Measurements from ENCODE around the gene ZNF593OS.

The ZNF593OS gene

DNA sequence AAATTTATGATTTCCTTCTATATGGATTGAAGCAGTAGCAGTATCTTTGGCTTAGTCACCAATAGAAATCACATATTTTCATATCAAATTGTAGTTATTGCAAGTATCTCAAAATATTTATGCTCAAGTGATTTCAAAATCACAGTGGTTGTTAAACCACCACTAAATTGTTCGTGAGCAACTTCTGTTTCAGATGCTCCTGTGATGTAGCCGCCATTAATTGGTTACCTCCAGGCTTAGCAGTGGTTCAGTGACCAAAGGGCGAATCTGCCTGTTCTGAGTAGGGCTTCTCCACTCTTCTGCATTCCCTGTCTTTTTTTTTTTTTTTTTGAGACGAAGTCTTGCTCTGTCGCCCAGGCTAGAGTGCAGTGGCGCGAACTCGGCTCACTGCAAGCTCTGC, 3.7 kb upstream of the ZNF593OS start:
- no peak for DNase-seq (ENCODE audit: low read depth)
- TF ChIP-seq, protein P1, sequence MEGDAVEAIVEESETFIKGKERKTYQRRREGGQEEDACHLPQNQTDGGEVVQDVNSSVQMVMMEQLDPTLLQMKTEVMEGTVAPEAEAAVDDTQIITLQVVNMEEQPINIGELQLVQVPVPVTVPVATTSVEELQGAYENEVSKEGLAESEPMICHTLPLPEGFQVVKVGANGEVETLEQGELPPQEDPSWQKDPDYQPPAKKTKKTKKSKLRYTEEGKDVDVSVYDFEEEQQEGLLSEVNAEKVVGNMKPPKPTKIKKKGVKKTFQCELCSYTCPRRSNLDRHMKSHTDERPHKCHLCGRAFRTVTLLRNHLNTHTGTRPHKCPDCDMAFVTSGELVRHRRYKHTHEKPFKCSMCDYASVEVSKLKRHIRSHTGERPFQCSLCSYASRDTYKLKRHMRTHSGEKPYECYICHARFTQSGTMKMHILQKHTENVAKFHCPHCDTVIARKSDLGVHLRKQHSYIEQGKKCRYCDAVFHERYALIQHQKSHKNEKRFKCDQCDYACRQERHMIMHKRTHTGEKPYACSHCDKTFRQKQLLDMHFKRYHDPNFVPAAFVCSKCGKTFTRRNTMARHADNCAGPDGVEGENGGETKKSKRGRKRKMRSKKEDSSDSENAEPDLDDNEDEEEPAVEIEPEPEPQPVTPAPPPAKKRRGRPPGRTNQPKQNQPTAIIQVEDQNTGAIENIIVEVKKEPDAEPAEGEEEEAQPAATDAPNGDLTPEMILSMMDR (IDR thresholded peaks at IDR 0.05; ENCODE audit: insufficient read depth, low read depth, low read length, missing control alignments): no peak
- no peak overlapping the region for H3K4me3 ChIP-seq (ENCODE audit: low read depth, low read length)

DNA sequence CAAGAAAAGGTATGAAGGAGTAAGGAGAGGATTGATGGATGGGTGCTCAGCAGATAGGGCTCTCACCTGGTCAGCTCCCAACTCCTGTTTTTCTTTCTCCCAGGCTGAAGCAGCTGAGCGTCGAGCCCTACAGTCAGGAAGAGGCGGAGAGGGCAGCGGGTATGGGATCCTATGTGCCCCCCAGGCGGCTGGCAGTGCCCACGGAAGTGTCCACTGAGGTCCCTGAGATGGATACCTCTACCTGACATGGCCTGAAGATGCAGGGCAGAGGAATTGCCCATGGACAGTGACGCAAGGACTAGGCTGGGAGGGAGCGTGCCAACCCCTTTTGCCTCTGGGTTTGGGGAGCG, 1.2 kb downstream of the ZNF593OS start:
- DNase-seq (ENCODE audit: low read depth): no peak
- peak overlapping the region; percentile 87 for H3K4me3 ChIP-seq (ENCODE audit: low read depth, low read length)
- TF ChIP-seq, protein P1 (IDR thresholded peaks at IDR 0.05; ENCODE audit: insufficient read depth, low read depth, low read length, missing control alignments): no peak

DNA sequence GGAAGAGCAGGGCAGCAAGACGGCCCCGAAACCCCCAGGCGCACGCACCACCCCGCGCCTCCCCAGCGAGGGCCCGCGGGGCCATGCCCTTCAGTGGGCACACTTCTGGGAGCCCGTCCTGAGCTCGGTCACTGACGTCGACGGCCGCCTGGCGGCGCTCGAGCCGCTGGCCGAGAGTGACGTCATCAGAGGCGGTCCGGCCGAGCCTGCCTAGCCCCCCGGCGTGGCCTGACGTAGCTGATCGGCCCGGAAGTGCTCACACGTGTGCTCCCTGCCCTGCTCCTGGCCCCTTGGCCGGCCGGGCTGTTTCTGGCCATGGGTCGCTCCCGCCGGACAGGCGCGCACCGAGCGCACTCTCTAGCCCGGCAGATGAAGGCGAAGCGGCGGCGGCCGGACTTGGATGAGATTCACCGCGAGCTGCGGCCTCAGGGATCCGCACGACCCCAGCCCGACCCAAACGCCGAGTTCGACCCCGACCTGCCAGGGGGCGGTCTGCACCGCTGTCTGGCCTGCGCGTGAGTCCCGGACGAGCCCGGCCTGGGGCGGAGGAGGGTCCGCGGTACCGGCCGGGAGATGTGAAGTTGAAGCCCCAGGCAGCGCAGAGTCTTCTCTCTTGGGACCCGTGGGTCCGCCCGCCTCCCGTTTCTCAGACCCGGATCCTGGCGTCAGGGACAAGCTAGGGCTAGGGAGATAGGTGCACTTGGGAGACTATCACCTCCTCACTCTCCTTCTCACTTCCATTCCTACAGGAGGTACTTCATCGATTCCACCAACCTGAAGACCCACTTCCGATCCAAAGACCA, 1.8 kb downstream of the ZNF593OS start, which contains the start of gene ZNF593:
TSS of gene ZNF593 (plus strand) at position 240 of the 803 bp plus-strand sequence. CDS start at position 316, 76 bp downstream.
- TF ChIP-seq, protein P1 (IDR thresholded peaks at IDR 0.05; ENCODE audit: insufficient read depth, low read depth, low read length, missing control alignments): peak; percentile 98
- peak within 1 kb of the TSS; percentile 87 for H3K4me3 ChIP-seq (ENCODE audit: low read depth, low read length)
- DNase-seq (ENCODE audit: low read depth): peak; percentile 96

DNA sequence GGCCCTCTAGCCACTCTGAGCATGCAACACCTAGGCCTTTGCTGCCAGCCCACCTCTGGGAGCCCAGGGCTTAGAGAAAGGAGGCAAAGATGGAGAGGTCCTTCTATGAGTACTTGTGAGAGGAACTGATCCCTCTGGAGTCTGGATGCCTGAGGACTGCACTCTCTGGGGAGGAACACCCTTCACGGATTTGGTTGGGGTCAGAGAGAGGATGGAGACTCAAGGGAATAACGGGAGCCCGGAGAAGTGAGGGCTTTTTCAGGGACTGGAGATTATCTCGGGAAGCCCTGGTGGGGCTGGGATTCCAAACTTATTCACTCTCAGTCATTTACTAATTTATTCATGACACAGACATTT, 2.5 kb downstream of the ZNF593OS start:
- DNase-seq (ENCODE audit: low read depth): no peak
- TF ChIP-seq, protein P1 (IDR thresholded peaks at IDR 0.05; ENCODE audit: insufficient read depth, low read depth, low read length, missing control alignments): no peak
- H3K4me3 ChIP-seq (ENCODE audit: low read depth, low read length): no peak overlapping the region

DNA sequence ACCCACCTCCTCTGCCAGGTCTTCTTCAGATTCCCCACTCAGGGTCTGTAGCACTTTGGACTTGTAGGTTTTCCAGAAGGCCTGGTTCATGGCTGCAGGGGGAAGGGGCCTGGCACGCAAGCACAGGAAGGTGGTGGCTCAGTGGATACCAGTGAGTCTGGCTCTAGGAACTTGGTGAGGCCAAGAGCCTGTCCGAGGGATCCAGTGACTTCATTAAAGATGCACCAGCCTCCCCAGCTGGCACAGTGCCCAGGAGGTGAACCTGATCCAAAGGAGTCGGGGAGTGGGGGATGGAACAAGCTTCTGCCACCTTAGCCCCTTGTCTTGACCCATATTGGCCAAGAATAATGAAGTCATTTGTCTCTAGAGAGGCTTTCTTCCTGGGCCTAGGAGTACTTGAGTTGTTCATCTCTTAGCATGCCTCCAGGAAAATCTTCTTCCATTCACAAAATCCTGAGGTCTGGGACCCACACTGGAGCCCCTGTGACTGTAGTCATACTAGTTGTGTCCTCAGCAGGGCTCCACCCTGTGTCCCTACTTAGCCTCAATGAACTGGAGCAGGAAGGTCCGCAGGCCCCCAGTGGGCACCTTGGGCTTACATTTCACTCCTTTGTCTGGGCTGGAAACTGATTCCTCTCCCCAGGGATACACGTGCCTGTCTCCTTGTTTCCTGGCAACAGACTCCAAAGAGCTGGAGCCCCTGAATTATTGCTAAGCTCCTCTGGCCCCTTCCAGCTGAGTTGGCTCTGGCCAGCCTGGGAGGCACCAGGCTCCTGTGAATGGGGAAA, 3.0 kb downstream of the ZNF593OS start, which contains the start of gene C1orf232:
TSS of gene C1orf232 (minus strand) at position 554 of the 788 bp plus-strand sequence. CDS start at position 90, 464 bp downstream.
- TF ChIP-seq, protein P1 (IDR thresholded peaks at IDR 0.05; ENCODE audit: insufficient read depth, low read depth, low read length, missing control alignments): no peak
- H3K4me3 ChIP-seq (ENCODE audit: low read depth, low read length): peak within 1 kb of the TSS; percentile 87
- no peak for DNase-seq (ENCODE audit: low read depth)

DNA sequence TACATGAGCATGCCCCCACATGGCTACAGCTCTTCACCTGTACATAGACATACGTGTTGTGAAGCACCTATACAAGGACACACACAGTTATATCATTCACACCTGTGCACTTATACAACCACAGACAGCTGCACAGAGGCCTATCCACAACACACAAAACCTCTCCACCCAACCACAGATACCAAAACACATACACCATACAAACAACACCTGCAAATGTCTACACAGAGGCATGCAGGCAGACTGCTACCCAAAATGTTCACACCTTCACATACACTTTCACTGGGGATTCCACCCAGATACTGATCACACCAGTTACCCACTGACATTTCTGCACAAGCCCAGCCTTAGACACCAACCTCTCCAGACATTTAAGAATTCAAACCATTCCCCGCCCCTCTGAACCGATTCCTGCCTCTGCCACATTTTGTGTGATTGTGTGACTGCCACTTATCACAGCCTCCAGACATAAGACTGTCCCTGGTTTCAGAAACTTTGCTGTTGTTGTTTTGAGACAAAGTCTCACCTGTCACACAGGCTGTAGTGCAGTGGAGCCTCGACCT, 4.8 kb downstream of the ZNF593OS start:
- DNase-seq (ENCODE audit: low read depth): peak; percentile 35
- H3K4me3 ChIP-seq (ENCODE audit: low read depth, low read length): no peak overlapping the region
- TF ChIP-seq, protein P1 (IDR thresholded peaks at IDR 0.05; ENCODE audit: insufficient read depth, low read depth, low read length, missing control alignments): no peak

Data from GM12865 (cell line).